Measurements from ENCODE around the gene NTF4. TPM values are rescaled to one million over a fixed set of nuclear protein-coding genes. Genes with fewer than 3 reads are reported as not detected.

Gene NTF4, protein sequence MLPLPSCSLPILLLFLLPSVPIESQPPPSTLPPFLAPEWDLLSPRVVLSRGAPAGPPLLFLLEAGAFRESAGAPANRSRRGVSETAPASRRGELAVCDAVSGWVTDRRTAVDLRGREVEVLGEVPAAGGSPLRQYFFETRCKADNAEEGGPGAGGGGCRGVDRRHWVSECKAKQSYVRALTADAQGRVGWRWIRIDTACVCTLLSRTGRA
- 0.48 TPM for total RNA-seq
- long read RNA-seq: 0 reads

GRCh38 chr19:49064768-49065611, at the start of gene NTF4:
NTF4 (minus strand) TSS chr19:49064818; CDS start chr19:49061997, 2,821 bp downstream.
- intact Hi-C loops (cut with DNase I): no loop called here
- DNase-seq (peak; percentile 44), ATAC-seq (ENCODE audit: poor library complexity) (peak; percentile 54)

GRCh38 chr19:49113762-49114629, 49.4 kb upstream of the NTF4 start, which contains the start of gene LIN7B:
LIN7B (plus strand) TSS chr19:49114370; CDS start chr19:49114405, 35 bp downstream.
- intact Hi-C loops (cut with DNase I): no loop called here
- DNase-seq (peak; percentile 79), ATAC-seq (ENCODE audit: poor library complexity) (peak; percentile 69)

GRCh38 chr19:49111218-49111998, 46.8 kb upstream of the NTF4 start:
- no peak for DNase-seq
- ATAC-seq (ENCODE audit: poor library complexity): no peak
- intact Hi-C loops (cut with DNase I): no loop called here

- intact Hi-C loops (cut with DNase I): no loop called here
- no peak for DNase-seq
Observed at GRCh38 chr19:49110567-49110966, 45.9 kb upstream of the NTF4 start.

DNA sequence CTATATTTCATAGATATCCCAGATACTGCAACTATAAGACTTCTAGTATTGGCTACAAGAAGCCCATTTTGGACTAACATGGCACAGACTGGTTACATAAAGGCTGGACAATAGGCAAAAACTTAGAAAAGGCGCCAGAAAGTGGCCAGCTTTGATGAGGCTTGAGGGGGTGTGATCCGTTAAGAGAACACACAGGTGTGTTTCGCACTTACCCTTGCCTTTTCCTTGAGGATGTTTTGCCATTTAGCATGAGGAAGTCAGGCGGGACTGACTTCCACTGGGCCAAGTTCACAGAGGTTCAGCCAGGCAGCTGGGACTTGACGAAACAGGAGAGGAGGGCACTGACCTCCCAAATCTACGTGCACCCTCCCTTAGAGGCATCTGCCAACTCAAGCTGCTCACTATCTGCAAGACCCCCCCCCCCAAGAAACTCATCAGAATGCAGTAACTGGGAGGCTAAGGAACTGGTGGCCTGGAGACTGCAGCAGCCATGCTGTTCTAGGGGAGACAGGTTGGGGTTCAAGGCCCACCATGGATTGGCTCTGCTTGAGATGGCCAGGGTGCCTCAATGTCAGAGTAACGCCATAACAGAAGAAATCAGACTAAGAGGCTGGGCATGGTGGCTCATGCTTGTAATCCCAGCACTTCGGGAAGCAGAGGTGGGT, 45.1 kb upstream of the NTF4 start:
- no peak for ATAC-seq (ENCODE audit: poor library complexity)
- intact Hi-C loops (cut with DNase I): loop anchor here (5.0 kb wide), 1 partner anchor 33 kb away; no protein-coding TSS in a partner anchor

More at GRCh38 chr19:49110567-49110966, 45.9 kb upstream of the NTF4 start:
- ATAC-seq (ENCODE audit: poor library complexity): no peak

DNA sequence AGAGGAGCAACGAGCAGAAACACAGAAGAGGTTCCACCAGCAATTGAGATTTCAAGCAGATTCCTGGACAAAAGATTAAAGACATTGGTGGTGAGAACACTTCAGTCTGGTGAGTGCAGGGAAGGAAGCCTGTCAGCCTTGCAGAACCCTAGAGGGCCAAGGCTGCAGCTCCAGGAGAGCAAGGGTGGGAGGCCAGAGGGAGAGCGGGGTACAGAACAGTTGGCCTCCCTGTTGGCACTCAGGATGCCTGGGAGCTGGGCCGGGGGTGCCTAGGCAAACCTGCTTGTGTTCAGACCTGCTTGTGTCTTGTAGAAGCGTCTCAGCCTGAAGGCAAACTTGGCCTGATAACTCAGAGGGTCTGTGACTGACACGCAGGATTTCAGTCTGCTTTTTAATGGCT, 44.4 kb upstream of the NTF4 start:
- intact Hi-C loops (cut with DNase I): loop anchor here (5.0 kb wide), 1 partner anchor 33 kb away; no protein-coding TSS in a partner anchor
- DNase-seq (no peak), ATAC-seq (ENCODE audit: poor library complexity) (no peak)

More for the DNA sequence above, 45.1 kb upstream of the NTF4 start:
- no peak for DNase-seq

DNA sequence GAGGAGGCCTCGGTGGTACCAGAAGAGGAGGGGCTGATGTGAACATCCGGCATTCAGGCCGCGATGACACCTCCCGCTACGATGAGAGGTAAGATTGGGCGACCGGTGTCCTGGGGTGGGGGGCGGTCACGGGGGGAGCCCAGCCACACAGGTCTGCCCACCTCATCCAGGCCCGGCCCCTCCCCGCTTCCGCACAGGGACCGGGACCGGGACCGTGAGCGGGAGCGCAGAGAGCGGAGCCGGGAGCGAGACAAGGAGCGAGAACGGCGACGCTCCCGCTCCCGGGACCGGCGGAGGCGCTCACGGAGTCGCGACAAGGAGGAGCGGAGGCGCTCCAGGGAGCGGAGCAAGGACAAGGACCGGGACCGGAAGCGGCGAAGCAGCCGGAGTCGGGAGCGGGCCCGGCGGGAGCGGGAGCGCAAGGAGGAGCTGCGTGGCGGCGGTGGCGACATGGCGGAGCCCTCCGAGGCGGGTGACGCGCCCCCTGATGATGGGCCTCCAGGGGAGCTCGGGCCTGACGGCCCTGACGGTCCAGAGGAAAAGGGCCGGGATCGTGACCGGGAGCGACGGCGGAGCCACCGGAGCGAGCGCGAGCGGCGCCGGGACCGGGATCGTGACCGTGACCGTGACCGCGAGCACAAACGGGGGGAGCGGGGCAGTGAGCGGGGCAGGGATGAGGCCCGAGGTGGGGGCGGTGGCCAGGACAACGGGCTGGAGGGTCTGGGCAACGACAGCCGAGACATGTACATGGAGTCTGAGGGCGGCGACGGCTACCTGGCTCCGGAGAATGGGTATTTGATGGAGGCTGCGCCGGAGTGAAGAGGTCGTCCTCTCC, 43.2 kb upstream of the NTF4 start:
- intact Hi-C loops (cut with DNase I): loop anchor here (5.0 kb wide), 1 partner anchor 34 kb away; no protein-coding TSS in a partner anchor
- ATAC-seq (ENCODE audit: poor library complexity): peak; percentile 4
- DNase-seq: no peak

DNA sequence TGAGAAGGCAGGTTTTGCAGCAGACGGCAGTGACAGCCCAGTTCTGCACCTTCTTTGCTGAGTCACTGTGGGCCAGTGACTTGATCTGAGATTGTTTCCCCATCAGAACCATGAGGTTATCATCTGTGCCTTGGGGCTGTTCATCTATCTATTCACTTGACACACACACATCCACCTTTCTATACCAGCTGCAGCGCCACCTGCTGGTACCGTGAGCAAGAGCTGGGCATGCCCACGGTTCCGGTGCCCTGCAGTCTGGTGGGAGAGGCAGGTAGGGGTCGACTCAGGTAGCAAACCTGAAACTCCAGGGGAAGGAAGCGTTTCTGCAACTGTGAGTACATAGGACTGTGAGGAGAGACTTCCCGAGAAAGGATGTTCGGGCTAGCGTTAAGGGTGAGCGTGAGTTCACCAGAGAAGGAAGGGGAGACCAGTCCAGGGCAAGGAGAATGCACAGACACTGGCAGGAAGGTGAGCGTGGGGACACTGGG, 42.1 kb upstream of the NTF4 start:
- ATAC-seq (ENCODE audit: poor library complexity) (peak; percentile 41), DNase-seq (peak; percentile 69)
- intact Hi-C loops (cut with DNase I): loop anchor here (5.0 kb wide), 1 partner anchor 36 kb away; no protein-coding TSS in a partner anchor

DNA sequence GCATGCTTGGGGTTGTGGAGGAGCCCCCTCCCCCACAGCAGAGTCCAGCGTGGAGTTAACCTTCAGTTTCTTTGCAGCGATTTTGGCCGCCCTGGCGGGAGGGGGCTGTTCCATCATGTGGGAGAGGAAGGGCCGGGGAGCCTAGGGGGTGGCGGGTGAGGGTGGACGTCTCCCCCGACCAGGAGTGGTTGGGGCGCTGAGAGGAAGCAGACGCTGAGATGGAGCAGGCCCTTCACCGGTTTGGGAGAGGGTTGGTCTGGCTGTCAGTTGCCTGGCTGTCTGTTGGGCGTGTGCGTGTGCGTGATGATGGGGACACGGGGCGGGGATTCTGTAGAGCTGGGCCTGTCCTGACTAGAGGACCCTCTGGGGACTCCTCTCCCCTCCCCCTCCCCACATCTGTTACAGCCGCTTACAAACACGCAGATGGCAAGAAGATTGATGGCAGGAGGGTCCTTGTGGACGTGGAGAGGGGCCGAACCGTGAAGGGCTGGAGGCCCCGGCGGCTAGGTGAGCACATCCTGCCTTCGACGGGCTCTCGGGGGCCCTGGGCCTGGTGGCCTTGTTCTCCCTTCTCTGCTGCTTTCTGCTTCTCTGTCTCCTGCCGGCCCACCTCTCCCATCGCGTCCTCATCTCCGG, 39.7 kb upstream of the NTF4 start:
- intact Hi-C loops (cut with DNase I): no loop called here
- ATAC-seq (ENCODE audit: poor library complexity) (no peak), DNase-seq (no peak)

DNA sequence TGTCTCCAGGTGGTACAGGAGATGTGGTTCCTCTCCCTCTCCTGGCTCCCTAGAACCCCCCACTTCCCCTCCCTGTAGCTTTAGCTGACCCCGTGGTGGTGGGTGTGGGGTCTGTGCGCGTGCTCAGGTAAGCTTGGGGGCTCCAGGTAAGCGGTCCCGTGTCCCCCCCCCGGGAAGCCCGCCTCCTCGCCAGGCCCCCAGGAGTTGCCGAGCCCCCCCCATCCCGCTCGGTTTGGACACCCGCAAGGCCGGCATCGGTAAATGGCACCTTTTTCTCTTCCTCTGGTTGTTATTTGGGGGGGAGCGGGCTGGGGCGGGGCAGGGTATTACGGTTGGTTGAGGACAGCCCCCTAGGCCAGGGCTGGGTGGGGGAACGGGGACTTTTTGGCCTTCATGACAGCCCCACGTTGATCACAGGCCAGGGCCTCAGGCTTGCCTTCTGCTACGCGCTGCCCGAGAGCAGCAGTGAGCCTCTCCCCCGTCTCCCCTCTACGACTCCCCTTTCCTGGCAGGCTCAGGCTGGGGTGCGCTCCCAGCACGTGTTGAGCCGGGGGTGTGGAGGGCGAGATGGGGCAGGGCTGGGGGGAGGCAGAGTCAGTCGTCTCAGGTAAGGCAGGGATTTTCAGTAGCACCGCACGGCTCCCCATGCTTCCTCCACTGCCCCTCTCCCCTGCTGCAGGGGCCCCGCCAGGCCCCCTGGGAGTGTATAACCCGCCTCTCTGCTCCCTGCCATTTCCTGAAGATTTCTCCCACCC, 38.9 kb upstream of the NTF4 start:
- intact Hi-C loops (cut with DNase I): no loop called here
- ATAC-seq (ENCODE audit: poor library complexity) (no peak), DNase-seq (no peak)

DNA sequence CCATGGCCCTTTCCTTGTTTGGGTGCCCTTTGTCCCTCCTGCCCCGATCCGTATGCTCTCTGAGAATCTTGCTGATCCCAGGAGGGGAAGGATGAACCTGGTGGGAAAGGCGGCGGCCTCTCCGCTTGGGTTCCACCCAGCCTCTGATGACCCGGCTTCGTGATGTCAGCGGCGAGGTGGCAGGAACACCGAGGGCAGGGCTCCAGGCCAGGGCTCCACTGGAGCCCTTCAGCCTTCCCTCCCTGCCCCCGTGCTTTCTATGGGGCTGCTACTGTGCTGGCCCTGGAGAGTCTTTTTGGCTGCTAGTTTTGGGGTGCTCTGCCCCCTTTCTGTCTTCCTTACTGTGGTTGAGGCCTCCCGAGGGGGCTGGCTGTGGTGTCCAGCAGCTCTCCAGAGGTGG, 37.7 kb upstream of the NTF4 start:
- ATAC-seq (ENCODE audit: poor library complexity) (no peak), DNase-seq (no peak)
- intact Hi-C loops (cut with DNase I): no loop called here

DNA sequence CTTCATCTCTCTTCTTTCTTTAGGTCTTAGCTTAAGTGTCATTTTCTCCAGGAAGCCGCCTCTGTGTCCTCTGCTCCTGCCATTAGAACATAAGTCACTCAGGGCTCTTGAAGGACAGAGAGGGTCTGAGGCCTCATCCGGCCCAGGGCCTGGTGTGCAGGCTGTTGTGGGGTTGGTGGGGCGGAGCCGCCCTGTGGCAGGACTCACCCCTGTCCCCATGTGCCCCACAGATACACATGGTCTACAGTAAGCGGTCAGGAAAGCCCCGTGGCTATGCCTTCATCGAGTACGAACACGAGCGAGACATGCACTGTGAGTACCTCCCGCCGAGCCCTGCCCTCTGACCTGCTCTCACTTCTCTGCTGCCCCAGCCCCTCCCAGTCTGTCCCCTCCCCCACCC, 36.5 kb upstream of the NTF4 start:
- ATAC-seq (ENCODE audit: poor library complexity): no peak

DNA sequence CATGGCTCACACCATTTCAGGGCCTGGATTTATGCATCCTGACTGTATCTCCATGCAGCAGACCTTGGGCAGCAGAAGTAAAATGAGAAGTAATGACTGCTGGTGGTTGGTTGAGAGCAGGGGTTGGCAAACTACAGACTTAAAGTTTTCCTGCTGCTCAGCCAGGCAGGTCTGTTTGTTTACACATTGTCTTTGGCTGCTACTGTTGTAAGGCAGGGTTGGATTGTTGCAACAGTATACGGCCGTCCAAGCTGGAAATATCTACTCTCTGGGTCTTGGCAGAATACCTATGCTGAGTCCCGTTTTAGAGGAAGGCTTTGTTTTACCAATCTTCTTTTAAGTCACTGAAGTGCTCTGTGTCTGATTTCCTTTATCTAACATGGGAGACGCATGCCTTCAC, 34.2 kb upstream of the NTF4 start:
- no peak for ATAC-seq (ENCODE audit: poor library complexity)
- no peak for DNase-seq
- intact Hi-C loops (cut with DNase I): loop anchor here (5.0 kb wide), 2 partner anchors 49 to 99 kb away; no protein-coding TSS in a partner anchor

More for the DNA sequence above, 36.5 kb upstream of the NTF4 start:
- DNase-seq: no peak
- intact Hi-C loops (cut with DNase I): no loop called here

DNA sequence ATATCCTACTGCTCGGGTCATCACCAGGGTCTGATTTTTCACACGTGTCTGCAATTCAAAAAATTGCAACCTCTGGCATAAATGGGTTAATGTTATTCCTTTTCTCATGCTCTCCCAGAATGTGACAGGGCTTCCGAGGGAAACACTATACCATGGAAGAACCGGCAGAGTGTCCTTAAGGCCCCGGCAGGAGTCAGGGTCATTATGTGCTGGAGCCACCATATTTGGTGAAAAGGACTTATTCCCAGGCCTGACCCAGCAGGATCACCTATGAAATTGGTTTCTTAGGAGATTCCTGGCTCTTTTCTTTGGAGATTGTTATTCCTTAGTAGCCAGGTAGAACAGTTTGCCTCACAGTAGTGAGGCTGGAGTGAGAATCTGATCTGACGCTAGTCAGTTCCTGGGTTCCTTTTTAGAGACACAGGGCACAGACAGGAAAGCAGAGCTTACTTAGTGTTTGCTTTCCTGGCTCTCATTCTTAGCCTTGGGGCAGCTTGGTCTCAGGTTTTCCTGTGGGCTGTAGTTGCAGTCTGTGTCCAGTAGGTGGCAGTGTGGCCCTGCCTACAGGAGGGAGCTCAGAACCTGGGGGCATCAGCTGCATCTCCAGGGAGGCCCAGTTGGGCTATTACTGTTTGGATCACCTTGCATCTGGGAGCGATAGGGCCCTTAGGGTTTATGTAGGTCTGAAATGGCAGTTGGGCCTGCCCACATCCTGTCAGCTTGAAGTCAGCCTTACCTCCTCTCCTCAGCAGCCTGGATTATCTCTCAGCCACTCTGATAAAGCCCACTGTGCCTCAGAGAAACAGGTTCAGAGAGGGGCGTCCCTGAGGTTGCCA, 33.1 kb upstream of the NTF4 start:
- DNase-seq (peak; percentile 68), ATAC-seq (ENCODE audit: poor library complexity) (peak; percentile 66)
- intact Hi-C loops (cut with DNase I): loop anchor here (5.0 kb wide), 2 partner anchors 50 to 100 kb away; no protein-coding TSS in a partner anchor
